Spleen (tissue), 11 donors: ENCODE measurements around the gene FAM83F. TPM values are rescaled to one million over a fixed set of nuclear protein-coding genes. Genes with fewer than 3 reads are reported as not detected.

Source experiments
- DNase-seq: peaks from one replicate; pipeline ENCODE4 v3.0.0-alpha.2; 2020
- H3K27ac ChIP-seq, 8 donors: fragments of 200-600 bp; sonication (generic) in 7 of 8; 1 replicate in 4 of 8; 2 replicates in 4 of 8; pipeline versions ENCODE4 v1.5.0 to v1.8.0; 2016 to 2021; ENCODE audit warnings: inconsistent platforms in 4 of 8, mild to moderate bottlenecking in 4 of 8, moderate library complexity in 1 of 8
- H3K27me3 ChIP-seq, 7 donors: fragments of 200-600 bp; sonication (generic) in 6 of 7; replicated peaks in 1 of 7; 1 replicate in 4 of 7; 2 replicates in 3 of 7; pipeline versions ENCODE4 v1.5.0 to v1.8.0; 2016 to 2021; ENCODE audit warnings: inconsistent platforms in 3 of 7, mild to moderate bottlenecking in 1 of 7
- H3K36me3 ChIP-seq, 6 donors: fragments of 200-600 bp; sonication (generic) in 5 of 6; 1 replicate in 4 of 6; 2 replicates in 2 of 6; pipeline versions ENCODE4 v1.5.0 to v1.8.0; 2016 to 2021; ENCODE audit warnings: inconsistent platforms in 2 of 6
- H3K4me1 ChIP-seq, 6 donors: fragments of 200-600 bp; sonication (generic) in 5 of 6; 1 replicate in 3 of 6; 2 replicates in 3 of 6; pipeline versions ENCODE4 v1.5.0 to v1.8.0; 2016 to 2021; ENCODE audit warnings: inconsistent platforms in 3 of 6
- H3K4me3 ChIP-seq, 8 donors: fragments of 200-600 bp; sonication (generic) in 7 of 8; 1 replicate in 4 of 8; 2 replicates in 4 of 8; pipeline versions ENCODE4 v1.5.0 to v1.8.0; 2016 to 2021; ENCODE audit warnings: inconsistent platforms in 4 of 8, mild to moderate bottlenecking in 4 of 8, moderate library complexity in 2 of 8
- H3K9me3 ChIP-seq, 8 donors: fragments of 200-600 bp; sonication (generic) in 7 of 8; 1 replicate in 4 of 8; 2 replicates in 4 of 8; pipeline versions ENCODE4 v1.5.0 to v1.8.0; 2016 to 2021; ENCODE audit warnings: inconsistent platforms in 4 of 8
- POLR2A ChIP-seq, 3 donors: fragments of 450-650 bp; IDR thresholded peaks; one replicate each; pipeline ENCODE4 v1.5.1; 2017; ENCODE audit warnings: antibody characterized with exemption in 3 of 3, mild to moderate bottlenecking in 1 of 3
- POLR2AphosphoS5 ChIP-seq, 3 donors: sonication (generic); formaldehyde crosslinking; IDR thresholded peaks; one replicate each; pipeline ENCODE4 v1.5.1; 2017; ENCODE audit warnings: antibody characterized with exemption in 3 of 3
- WGBS, 5 donors: extraction: QIAGEN DNeasy Blood & Tissue Kit in 3 of 5; methylation state at CpG; one replicate each; pipeline versions ENCODE4 v1.1.5 to v1.1.7; 2013 to 2018; 5-methylcytosine and 5-hydroxymethylcytosine counted together
- intact Hi-C: fragments of 100-400 bp; cut with DNase I; formaldehyde crosslinking; loops from one replicate; pipeline ENCODE4 v1.15.0; 2023; ENCODE audit warnings: low total_unique reads
- polyA plus RNA-seq, 3 donors: library from polyadenylated mRNA; stranded (reverse); fragments of 200-250 nt; gene quantifications; one replicate each; pipeline ENCODE4 v1.2.1, GENCODE V29; 2013
- total RNA-seq, 7 donors: library from RNA; depleted of rRNA in 3 of 7; stranded (reverse); fragments of >200 nt in 3 of 7; fragmentation: NEBNext Ultra II Directional in 4 of 7; extraction: Animal tissue kit (Norgen Biotek cat#: 25700) in 4 of 7; gene quantifications; one replicate each; pipeline versions ENCODE4 v1.1.0 to v1.2.1, GENCODE V29; 2016 to 2021
- TF ChIP-seq, protein P1 (sequence below), 11 experiments: fragments of 200-600 bp in 7 of 11; fragments of 450-650 bp in 4 of 11; sonication (generic) in 4 of 11; IDR thresholded peaks in 8 of 11; conservative IDR thresholded peaks in 3 of 11; 1 replicate in 7 of 11; 2 replicates in 4 of 11; pipeline versions ENCODE4 v1.4.0 to v1.8.0; 2016 to 2021; ENCODE audit warnings: antibody characterized with exemption in 11 of 11, inconsistent platforms in 4 of 11, mild to moderate bottlenecking in 1 of 11
- donor health status: healthy with polysubstance abuse.
- donor health status: DM: no; HTN: no; CAD: no; lungs with moderate emphysema.
- donor health status: DM: no; HTN: no; CAD: no.
- donor health status: Bipolar disorder and iron deficiency.
- donor health status: healthy.
- donor health status: DM: no; HTN: no; CAD: no.
- donor health status: DM: yes; HTN: yes; CAD: no.

The FAM83F gene
- total and polyA plus RNA-seq, 10 donors, result 0.02 to 0.28 (median 0.12) TPM; not detected in 2

DNA sequence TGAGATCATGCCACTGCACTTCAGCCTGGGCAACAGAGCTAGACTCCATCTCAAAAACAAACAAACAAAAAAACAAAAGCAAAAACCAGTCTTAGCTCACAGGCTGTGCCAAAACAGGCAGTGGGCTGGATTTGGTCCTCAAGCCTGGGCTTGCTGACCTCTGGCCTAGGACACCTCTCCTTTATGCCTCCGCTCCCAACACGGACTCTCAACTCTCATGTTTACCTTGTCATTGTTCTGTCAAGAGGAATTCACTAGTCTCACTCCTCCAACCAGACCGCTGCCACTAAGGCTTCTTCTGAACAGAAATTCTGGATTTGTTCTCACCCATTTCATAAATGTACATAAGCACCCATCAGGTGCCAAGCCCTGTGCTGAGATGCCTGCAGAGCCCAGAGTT, 42.6 kb downstream of the FAM83F start:
- intact Hi-C loops, result loop anchor here (5.0 kb wide), 1 partner anchor 500 kb away; no protein-coding TSS in a partner anchor
- no peak for TF ChIP-seq POLR2A (IDR thresholded peaks at IDR 0.05)
- Histone ChIP-seq H3K36me3 (no peaks in the 10 kb centered on the region), H3K27me3 (peaks cover 0 to 55% (median 0%) of the 10 kb centered on the region in 7 donors), H3K27ac (no peak overlapping the region), H3K4me3 (no peak overlapping the region), H3K4me1 (peaks cover 0 to 37% (median 2%) of the 10 kb centered on the region in 6 donors), H3K9me3 (no peaks in the 10 kb centered on the region)
- DNase-seq, result peak; percentile 29
- 89 to 95% (median 92%) methylated on average over 3 of the region's 3 CpGs for WGBS, 5 donors

DNA sequence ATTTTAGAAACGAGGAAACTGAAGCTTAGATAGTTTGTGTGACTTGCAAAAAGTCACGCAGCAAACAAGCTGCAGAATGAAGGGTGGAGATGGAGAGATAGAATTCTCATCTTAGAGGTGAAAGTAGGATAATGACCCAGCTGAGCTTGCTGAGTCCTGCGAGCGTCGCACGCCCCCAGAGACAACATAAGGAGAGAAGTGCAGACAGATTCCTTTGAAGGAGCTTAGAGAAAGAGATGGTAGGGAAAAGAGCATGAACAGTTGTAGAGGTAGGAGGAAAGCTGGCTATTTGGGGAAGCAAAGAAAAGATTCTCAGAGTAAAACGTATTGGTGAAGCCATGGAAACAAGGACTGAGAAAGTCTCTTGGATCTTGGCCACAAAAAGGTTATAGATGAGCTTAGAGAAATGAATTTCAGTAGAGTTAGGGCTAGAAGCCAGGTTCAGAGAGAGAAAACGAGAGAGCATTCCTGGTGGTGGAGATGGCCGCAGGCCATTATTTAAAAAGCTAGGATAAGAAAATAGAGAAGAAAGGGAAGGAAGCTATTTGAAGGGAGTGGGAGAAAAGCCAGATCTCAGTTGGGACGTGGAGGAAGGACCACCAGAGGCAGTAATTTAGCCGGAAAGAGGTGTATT, 44.8 kb downstream of the FAM83F start:
- WGBS, 5 donors, result 61 to 79% (median 72%) methylated on average over 11 of the region's 11 CpGs
- no peaks in the 10 kb centered on the region for H3K36me3 ChIP-seq
- no peak overlapping the region for H3K27ac ChIP-seq
- no peaks in the 10 kb centered on the region for H3K9me3 ChIP-seq
- peaks cover 0 to 43% (median 0%) of the 10 kb centered on the region in 7 donors for H3K27me3 ChIP-seq
- TF ChIP-seq, protein P1, sequence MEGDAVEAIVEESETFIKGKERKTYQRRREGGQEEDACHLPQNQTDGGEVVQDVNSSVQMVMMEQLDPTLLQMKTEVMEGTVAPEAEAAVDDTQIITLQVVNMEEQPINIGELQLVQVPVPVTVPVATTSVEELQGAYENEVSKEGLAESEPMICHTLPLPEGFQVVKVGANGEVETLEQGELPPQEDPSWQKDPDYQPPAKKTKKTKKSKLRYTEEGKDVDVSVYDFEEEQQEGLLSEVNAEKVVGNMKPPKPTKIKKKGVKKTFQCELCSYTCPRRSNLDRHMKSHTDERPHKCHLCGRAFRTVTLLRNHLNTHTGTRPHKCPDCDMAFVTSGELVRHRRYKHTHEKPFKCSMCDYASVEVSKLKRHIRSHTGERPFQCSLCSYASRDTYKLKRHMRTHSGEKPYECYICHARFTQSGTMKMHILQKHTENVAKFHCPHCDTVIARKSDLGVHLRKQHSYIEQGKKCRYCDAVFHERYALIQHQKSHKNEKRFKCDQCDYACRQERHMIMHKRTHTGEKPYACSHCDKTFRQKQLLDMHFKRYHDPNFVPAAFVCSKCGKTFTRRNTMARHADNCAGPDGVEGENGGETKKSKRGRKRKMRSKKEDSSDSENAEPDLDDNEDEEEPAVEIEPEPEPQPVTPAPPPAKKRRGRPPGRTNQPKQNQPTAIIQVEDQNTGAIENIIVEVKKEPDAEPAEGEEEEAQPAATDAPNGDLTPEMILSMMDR (IDR thresholded peaks at IDR 0.05 in 8 of 11, conservative IDR thresholded peaks at IDR 0.05 in 3 of 11), result no peak
- TF ChIP-seq POLR2A (IDR thresholded peaks at IDR 0.05), result no peak
- no peak for TF ChIP-seq POLR2AphosphoS5 (IDR thresholded peaks at IDR 0.05)
- peaks cover 0 to 51% (median 15%) of the 10 kb centered on the region in 6 donors for H3K4me1 ChIP-seq
- intact Hi-C loops, result loop anchor here (5.0 to 10.0 kb wide), 2 partner anchors 305 to 502 kb away; partner anchors contain the start of gene ADSL
- no peak for DNase-seq
- H3K4me3 ChIP-seq, result no peak overlapping the region

DNA sequence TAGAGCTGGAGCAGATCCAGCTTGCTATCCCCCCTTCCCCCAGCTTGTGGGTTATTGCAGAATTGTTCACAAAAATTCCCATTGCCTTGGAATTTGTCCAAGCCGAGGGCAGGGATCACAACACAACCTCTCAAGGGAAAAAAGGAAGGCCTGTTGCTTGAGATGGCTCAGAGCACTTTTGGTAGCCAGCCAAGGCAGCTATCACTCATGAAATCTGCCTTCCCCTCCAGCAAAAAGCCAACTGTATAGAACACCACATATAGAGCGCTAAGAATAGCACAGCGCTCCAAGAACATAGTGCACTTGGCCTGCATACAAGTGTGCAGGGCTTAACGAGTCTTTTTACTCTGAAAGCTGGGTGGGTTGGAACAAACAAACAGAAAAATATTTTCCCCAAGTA, 46.2 kb downstream of the FAM83F start:
- no peak for DNase-seq
- peak overlapping the region in 5 of 8 donors; percentile 15 to 64 (median 53) for H3K27ac ChIP-seq
- TF ChIP-seq, protein P1 (IDR thresholded peaks at IDR 0.05 in 8 of 11, conservative IDR thresholded peaks at IDR 0.05 in 3 of 11), result no peak
- TF ChIP-seq POLR2AphosphoS5 (IDR thresholded peaks at IDR 0.05), result peak in 1 of 3 donors; percentile 31
- H3K36me3 ChIP-seq, result no peaks in the 10 kb centered on the region
- H3K9me3 ChIP-seq, result no peaks in the 10 kb centered on the region
- intact Hi-C loops, result loop anchor here (10.0 kb wide), 1 partner anchor 304 kb away; the partner anchor contains the start of gene ADSL
- no peak overlapping the region for H3K4me3 ChIP-seq
- 6 to 15% (median 10%) methylated on average over 4 of the region's 4 CpGs for WGBS, 5 donors
- H3K4me1 ChIP-seq, result peaks cover 2 to 57% (median 20%) of the 10 kb centered on the region in 6 donors
- peaks cover 0 to 43% (median 0%) of the 10 kb centered on the region in 7 donors for H3K27me3 ChIP-seq

DNA sequence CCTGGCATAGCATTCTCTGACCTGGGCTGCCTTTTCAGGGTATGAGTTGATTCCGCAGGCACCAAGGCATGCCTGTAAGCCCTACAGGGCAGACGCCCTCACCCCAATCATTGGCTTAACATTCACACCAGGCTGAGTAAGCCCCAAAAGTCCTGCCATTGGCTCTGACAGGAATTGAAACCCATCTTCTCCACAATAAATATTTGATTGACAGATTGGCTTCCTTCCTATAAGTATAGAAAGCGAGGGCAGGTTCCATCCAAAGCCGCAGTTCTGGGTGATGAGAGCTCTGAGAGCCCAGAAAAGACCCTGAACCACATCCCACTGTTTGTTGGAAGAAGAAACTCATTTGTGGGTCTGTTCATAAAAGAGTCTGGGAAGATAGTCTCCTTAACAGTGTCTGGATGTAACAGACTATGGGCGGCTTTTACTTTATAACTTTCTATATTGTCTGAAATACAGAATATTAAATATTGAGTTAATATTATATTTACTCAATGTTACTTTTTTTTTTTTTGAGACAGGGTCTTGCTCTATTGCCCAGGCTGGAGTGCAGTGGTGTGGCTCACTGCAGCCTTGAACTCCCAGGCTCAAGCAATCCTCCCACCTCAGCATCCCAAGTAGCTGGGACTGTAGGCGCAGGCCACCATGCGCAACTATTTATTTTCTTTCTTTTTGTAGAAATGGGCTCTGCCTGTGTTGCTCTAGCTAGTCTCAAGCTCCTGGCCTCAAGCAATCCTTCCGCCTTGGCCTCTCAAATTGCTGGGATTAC, 46.8 kb downstream of the FAM83F start:
- Histone ChIP-seq H3K9me3 (no peaks in the 10 kb centered on the region), H3K27ac (peak overlapping the region in 5 of 8 donors; percentile 15 to 64 (median 53)), H3K36me3 (no peaks in the 10 kb centered on the region), H3K4me1 (peaks cover 8 to 60% (median 26%) of the 10 kb centered on the region in 6 donors), H3K4me3 (no peak overlapping the region), H3K27me3 (peaks cover 0 to 38% (median 0%) of the 10 kb centered on the region in 7 donors)
- intact Hi-C loops, result loop anchor here (10.0 kb wide), 1 partner anchor 303 kb away; the partner anchor contains the start of gene ADSL
- DNase-seq, result peak; percentile 24
- TF ChIP-seq, protein P1 (IDR thresholded peaks at IDR 0.05 in 8 of 11, conservative IDR thresholded peaks at IDR 0.05 in 3 of 11), result no peak
- TF ChIP-seq POLR2AphosphoS5 (IDR thresholded peaks at IDR 0.05) (no peak), POLR2A (IDR thresholded peaks at IDR 0.05) (no peak)
- WGBS, 5 donors, result 63 to 66% (median 63%) methylated on average over 8 of the region's 8 CpGs
